Measurements from ENCODE around the gene SAMD8.
A peak's percentile ranks its signal among the peaks of the same experiment; 100 is the strongest.

The SAMD8 gene

GRCh38 chr10:75228278-75228677 lies 116.8 kb downstream of the SAMD8 start:
- DNase-seq, result no peak

GRCh38 chr10:75228834-75229233 lies 117.4 kb downstream of the SAMD8 start:
- DNase-seq, result no peak

- no peak for DNase-seq
These were observed 118.5 kb downstream of the SAMD8 start for GRCh38 chr10:75229971-75230370.

- peak; percentile 93 for DNase-seq
These were observed 119.2 kb downstream of the SAMD8 start for GRCh38 chr10:75230600-75231038.
